ENCODE measurements around the gene CPSF4.
"Not testable (repeated sequence)": the region's sequence is repeated elsewhere in the genome, so short reads cannot be mapped to it uniquely, and the experiment has no call there.

The CPSF4 gene

GRCh38 chr7:99407872-99408378, 30.8 kb upstream of the CPSF4 start:
- peak in 33 of 58 donors; percentile 8 to 66 (median 41) for DNase-seq

GRCh38 chr7:99408379-99409191, 30.2 kb upstream of the CPSF4 start, which contains the start of the genes BUD31 and PDAP1:
TSS of gene BUD31 (plus strand) at chr7:99408969. CDS start at chr7:99411093, 2,124 bp downstream.
TSS of gene PDAP1 (minus strand) at chr7:99408597. CDS start at chr7:99408548, 49 bp downstream.
- peak; percentile 68 to 100 (median 95) for DNase-seq

GRCh38 chr7:99409192-99409572, 29.6 kb upstream of the CPSF4 start:
- DNase-seq = peak in 2 of 58 donors; percentile 31 to 48

GRCh38 chr7:99409806-99410205, 28.9 kb upstream of the CPSF4 start:
- DNase-seq = no peak

- no peak for DNase-seq
Observed at GRCh38 chr7:99410635-99411034, 28.1 kb upstream of the CPSF4 start.

- DNase-seq = peak in 36 of 58 donors; percentile 3 to 74 (median 37)
Observed at GRCh38 chr7:99415513-99416127, 23.1 kb upstream of the CPSF4 start.

- DNase-seq = no peak
Observed at GRCh38 chr7:99418260-99418659, 20.5 kb upstream of the CPSF4 start.

GRCh38 chr7:99419323-99420021, 19.3 kb upstream of the CPSF4 start:
- no peak for DNase-seq

GRCh38 chr7:99420213-99420612, 18.5 kb upstream of the CPSF4 start:
- no peak for DNase-seq

GRCh38 chr7:99420986-99421385, 17.8 kb upstream of the CPSF4 start:
- DNase-seq = no peak

GRCh38 chr7:99422186-99422585, 16.6 kb upstream of the CPSF4 start:
- no peak for DNase-seq

GRCh38 chr7:99422625-99423024, 16.1 kb upstream of the CPSF4 start:
- no peak for DNase-seq

- no peak for DNase-seq
Observed at GRCh38 chr7:99424932-99425730, 13.6 kb upstream of the CPSF4 start.

- no peak for DNase-seq
Observed at GRCh38 chr7:99428972-99429566, 9.7 kb upstream of the CPSF4 start.

- no peak for DNase-seq
Observed at GRCh38 chr7:99429756-99430155, 9.0 kb upstream of the CPSF4 start.

GRCh38 chr7:99431756-99432540, 6.8 kb upstream of the CPSF4 start:
- DNase-seq = not testable (repeated sequence)

- no peak for DNase-seq
Observed at GRCh38 chr7:99433158-99433557, 5.6 kb upstream of the CPSF4 start.

GRCh38 chr7:99437946-99438572, 684 bp upstream of the CPSF4 start:
- DNase-seq = no peak

- DNase-seq = no peak
Observed at GRCh38 chr7:99440195-99440594, 1.5 kb downstream of the CPSF4 start.
